Lung (tissue), 12 donors: ENCODE results near the gene PLA2G2C. TPM values are rescaled to one million over a fixed set of nuclear protein-coding genes. Genes with fewer than 3 reads are reported as not detected.

Experiments used
- ATAC-seq: fragments of 200-7000 bp; cut with Tn5 transposase; one replicate; pipeline ENCODE4 v1.9.1; 2020; ENCODE audit warnings: moderate number of reproducible peaks; ENCODE audit not compliant: insufficient read depth, low FRiP score
- DNase-seq, 3 donors: peaks; one replicate each; pipeline ENCODE4 v3.0.0-alpha.2; 2013 to 2017
- H3K27ac ChIP-seq, 2 donors: one replicate each; pipeline ENCODE4 v1.5.1; 2013; ENCODE audit warnings: mild to moderate bottlenecking in 2 of 2, moderate library complexity in 2 of 2, control low read depth in 1 of 2, inconsistent platforms in 1 of 2, low read depth in 1 of 2, low read length in 1 of 2
- H3K27me3 ChIP-seq, 3 donors: one replicate each; pipeline ENCODE4 v1.5.1; 2013; ENCODE audit warnings: low read length in 2 of 3; ENCODE audit not compliant: control insufficient read depth in 3 of 3, insufficient read depth in 3 of 3
- H3K36me3 ChIP-seq, 4 donors: one replicate each; pipeline ENCODE4 v1.5.1; 2013; ENCODE audit warnings: low read length in 4 of 4, mild to moderate bottlenecking in 1 of 4, moderate library complexity in 1 of 4; ENCODE audit not compliant: control insufficient read depth in 4 of 4, insufficient read depth in 4 of 4
- H3K4me1 ChIP-seq, 5 donors: one replicate each; pipeline ENCODE4 v1.5.1; 2013; ENCODE audit warnings: low read length in 5 of 5, mild to moderate bottlenecking in 2 of 5, moderate library complexity in 1 of 5; ENCODE audit not compliant: control insufficient read depth in 5 of 5, insufficient read depth in 5 of 5
- H3K4me3 ChIP-seq: one replicate; pipeline ENCODE4 v1.5.1; 2013; ENCODE audit warnings: mild to moderate bottlenecking, control low read depth, moderate library complexity
- H3K9ac ChIP-seq, 2 donors: one replicate each; pipeline ENCODE4 v1.5.1; 2013; ENCODE audit warnings: low read length in 2 of 2, control low read depth in 1 of 2; ENCODE audit not compliant: insufficient read depth in 1 of 2
- H3K9me3 ChIP-seq, 4 donors: one replicate each; pipeline ENCODE4 v1.5.1; 2013; ENCODE audit warnings: low read length in 3 of 4, mild to moderate bottlenecking in 1 of 4, moderate library complexity in 1 of 4; ENCODE audit not compliant: control insufficient read depth in 4 of 4, insufficient read depth in 3 of 4
- WGBS, 2 donors: extraction: QIAGEN DNeasy Blood & Tissue Kit; methylation state at CpG; one replicate each; pipeline ENCODE4 v1.1.7; 2013; 5-methylcytosine and 5-hydroxymethylcytosine counted together
- polyA plus RNA-seq, 2 donors: library from polyadenylated mRNA; stranded (reverse); fragments of 200-250 nt; gene quantifications; one replicate each; pipeline ENCODE4 v1.2.1, GENCODE V29; 2013
- total RNA-seq, 2 donors: library from RNA; depleted of rRNA in 1 of 2; stranded (reverse); fragments of >200 nt in 1 of 2; gene quantifications; one replicate each; pipeline ENCODE4 v1.2.1, GENCODE V29; 2014 to 2021
- TF ChIP-seq, protein P1 (sequence below): IDR thresholded peaks from 2 replicates; pipeline ENCODE4 v1.5.1; 2012; ENCODE audit warnings: mild to moderate bottlenecking; ENCODE audit errors: control extremely low read depth, extremely low read depth
- donor health status: control.
- donor health status: control.
- donor health status: Bipolar disorder and iron deficiency.
- donor health status: healthy.
- donor health status: DM: yes; HTN: yes; CAD: no.

Gene PLA2G2C
- total and polyA plus RNA-seq, 4 donors: 0.09 TPM; not detected in 3

DNA sequence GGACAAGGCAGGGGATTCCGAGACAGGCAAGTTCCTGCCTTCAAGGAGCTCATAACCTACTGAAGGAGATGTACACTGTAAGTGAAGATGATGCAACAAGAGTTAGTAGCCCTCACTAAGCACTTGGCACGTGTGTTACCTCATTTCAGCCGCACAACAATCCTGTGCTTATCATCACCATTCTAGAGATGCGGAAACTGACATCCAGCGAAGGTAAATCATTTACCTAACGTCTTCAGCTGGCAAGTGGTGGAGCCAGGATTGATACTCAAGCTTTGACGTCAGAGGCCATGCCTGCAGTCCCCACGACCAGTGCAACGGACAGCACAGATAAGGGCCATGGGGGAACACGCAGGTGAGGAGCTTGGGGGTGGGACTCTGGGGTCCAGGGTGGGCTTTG is 3.3 kb downstream of the PLA2G2C start:
- WGBS, 2 donors: 83 to 85% methylated on average over 10 of the region's 10 CpGs
- DNase-seq (no peak), ATAC-seq (no peak)
- TF ChIP-seq, protein P1, sequence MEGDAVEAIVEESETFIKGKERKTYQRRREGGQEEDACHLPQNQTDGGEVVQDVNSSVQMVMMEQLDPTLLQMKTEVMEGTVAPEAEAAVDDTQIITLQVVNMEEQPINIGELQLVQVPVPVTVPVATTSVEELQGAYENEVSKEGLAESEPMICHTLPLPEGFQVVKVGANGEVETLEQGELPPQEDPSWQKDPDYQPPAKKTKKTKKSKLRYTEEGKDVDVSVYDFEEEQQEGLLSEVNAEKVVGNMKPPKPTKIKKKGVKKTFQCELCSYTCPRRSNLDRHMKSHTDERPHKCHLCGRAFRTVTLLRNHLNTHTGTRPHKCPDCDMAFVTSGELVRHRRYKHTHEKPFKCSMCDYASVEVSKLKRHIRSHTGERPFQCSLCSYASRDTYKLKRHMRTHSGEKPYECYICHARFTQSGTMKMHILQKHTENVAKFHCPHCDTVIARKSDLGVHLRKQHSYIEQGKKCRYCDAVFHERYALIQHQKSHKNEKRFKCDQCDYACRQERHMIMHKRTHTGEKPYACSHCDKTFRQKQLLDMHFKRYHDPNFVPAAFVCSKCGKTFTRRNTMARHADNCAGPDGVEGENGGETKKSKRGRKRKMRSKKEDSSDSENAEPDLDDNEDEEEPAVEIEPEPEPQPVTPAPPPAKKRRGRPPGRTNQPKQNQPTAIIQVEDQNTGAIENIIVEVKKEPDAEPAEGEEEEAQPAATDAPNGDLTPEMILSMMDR: no peak
- Histone ChIP-seq H3K4me3 (no peak overlapping the region), H3K9me3 (peaks cover 0 to 5% (median 0%) of the 10 kb centered on the region in 4 donors), H3K36me3 (no peaks in the 10 kb centered on the region), H3K27ac (no peak overlapping the region), H3K4me1 (peaks cover 0 to 15% (median under 1%) of the 10 kb centered on the region in 5 donors), H3K9ac (no peak overlapping the region), H3K27me3 (peaks cover 0 to 7% (median 0%) of the 10 kb centered on the region in 3 donors)

DNA sequence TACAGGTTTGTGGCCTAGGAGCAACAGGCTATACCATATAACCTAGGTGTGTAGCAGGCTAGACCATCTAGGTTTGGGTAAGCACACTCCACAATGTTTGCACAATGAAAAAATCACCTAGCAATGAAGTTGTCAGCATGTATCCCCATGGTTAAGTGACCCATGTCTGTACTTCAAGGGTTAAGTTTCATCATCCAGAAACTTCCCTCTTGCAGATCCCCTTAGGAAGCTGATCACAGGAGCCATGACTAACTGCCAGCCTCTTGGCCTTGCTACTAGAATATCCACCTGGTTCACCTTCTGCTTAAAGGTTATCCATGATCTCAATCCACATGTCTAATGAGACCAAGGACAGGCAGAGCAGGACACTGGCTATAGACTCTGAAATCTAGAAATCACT is 3.9 kb downstream of the PLA2G2C start:
- no peak overlapping the region for H3K4me3 ChIP-seq
- TF ChIP-seq, protein P1: no peak
- no peak for ATAC-seq

DNA sequence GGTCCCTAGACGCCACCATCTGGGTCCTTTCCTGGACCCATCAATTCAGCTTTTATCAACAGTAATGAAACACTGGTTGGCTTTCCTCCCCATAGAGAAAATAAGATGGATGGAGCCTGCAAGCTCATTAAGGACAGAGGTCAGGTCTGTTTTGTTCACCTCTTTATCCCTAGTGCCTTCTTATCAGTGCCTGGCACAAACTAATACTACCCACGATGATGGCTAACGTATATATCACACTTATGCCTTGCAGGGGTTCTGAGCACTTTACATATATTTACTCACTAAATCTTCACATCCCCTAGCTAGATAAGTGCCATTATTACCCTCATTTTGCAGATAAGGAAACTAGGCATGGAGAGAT is 5.5 kb downstream of the PLA2G2C start:
- H3K36me3 ChIP-seq: no peaks in the 10 kb centered on the region
- H3K27me3 ChIP-seq: peaks cover 0 to 7% (median 0%) of the 10 kb centered on the region in 3 donors
- TF ChIP-seq, protein P1: no peak
- DNase-seq: no peak
- ATAC-seq: no peak
- H3K4me3 ChIP-seq: no peak overlapping the region
- WGBS, 2 donors: 70 to 82% methylated on average over 3 of the region's 3 CpGs
- peaks cover 0 to 5% (median 0%) of the 10 kb centered on the region in 4 donors for H3K9me3 ChIP-seq
- H3K9ac ChIP-seq: no peak overlapping the region
- peaks cover 0 to 3% (median 0%) of the 10 kb centered on the region in 5 donors for H3K4me1 ChIP-seq
- no peak overlapping the region for H3K27ac ChIP-seq

More for the DNA sequence above, 3.9 kb downstream of the PLA2G2C start:
- Histone ChIP-seq H3K36me3 (no peaks in the 10 kb centered on the region), H3K9me3 (peaks cover 0 to 5% (median 0%) of the 10 kb centered on the region in 4 donors), H3K27me3 (peaks cover 0 to 7% (median 0%) of the 10 kb centered on the region in 3 donors), H3K9ac (no peak overlapping the region), H3K27ac (no peak overlapping the region), H3K4me1 (peaks cover 0 to 15% (median 0%) of the 10 kb centered on the region in 5 donors)
- no peak for DNase-seq
